Pulmonary artery endothelial cell (primary cell): ENCODE measurements around the gene CCDC157. TPM values are rescaled to one million over a fixed set of nuclear protein-coding genes. Genes with fewer than 3 reads are reported as not detected.

Experiments
- DNase-seq: peaks from one replicate; pipeline ENCODE4 v3.0.0-alpha.2; 2011; ENCODE audit warnings: low read depth, low spot score
- total RNA-seq: library from RNA; depleted of rRNA; stranded (reverse); fragments of >200 nt; gene quantifications from 2 replicates; pipeline ENCODE4 v1.2.3, GENCODE V29; 2014

The CCDC157 gene
- 1.3 and 1.6 TPM in 2 replicates for total RNA-seq

DNA sequence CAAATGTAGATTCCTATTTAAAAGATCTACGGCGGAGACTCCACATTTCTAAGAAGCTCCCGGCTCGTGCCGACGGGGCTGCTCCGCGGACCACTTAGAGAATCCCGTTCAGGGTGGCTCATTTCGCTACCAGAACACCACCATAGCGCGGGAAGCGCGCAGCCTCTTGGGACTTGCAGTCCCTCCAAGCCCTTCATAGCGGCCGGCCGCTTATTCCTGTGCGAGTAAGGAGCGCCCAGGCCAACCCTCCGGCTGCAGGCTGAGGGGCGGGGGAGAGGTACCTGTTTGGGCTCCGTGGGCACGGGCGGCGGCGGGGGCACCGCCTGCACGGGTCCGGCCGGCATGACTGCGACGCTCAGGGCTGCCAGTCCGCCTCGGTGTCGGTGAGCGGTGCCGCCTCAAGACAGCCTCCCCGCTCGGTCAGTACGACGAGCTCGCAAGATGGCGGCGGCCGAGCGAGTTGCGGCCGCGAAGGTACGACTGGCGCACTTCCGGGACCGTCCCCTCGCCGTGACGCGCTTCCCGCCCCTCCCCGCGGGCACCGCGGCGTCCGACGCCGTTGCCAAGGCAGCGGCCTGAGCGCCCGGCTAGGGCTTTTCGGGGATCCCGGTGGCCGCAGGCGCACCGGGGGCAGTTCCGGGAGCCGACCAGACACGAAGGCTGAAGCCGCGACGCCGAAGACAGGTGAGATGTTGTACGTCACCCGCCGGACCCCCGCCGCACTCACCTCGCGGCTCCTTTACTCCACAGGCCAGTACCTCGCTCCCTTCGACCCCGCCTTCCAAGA lies at the start of gene CCDC157, which contains the start of gene SF3A1:
CCDC157 (plus strand) TSS at position 559 of the 787 bp plus-strand sequence. CDS start 8,994 bp downstream, outside the sequence.
SF3A1 (minus strand) TSS at position 446 of the 787 bp plus-strand sequence; CDS start at position 344, 102 bp downstream.
- peak; percentile 83 for DNase-seq

DNA sequence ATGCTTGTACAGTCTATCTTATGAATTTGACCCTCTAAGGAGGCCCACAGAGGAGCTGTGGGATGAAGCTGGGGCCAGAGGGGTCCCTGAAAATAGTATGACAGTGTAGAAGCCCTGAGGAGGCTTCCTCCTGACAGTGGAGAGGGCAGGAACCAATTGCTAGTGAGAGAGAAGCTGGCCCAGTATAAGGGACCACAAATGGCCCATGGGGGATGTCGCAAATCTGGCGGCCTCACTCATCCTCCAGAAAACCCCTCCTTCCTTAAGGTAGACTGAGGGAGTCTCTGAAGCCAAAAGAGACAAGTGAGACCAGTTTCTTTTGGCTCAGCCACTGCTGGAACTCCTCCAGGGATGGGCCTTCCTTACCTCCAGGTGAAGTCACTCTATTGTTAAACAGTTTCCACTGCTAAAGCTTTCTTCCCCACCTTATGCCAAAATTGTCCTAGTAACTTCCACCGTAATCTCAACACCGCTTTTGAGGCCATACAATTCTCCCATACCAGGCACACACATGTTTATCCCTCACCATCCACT lies 49.7 kb upstream of the CCDC157 start:
- DNase-seq: no peak

DNA sequence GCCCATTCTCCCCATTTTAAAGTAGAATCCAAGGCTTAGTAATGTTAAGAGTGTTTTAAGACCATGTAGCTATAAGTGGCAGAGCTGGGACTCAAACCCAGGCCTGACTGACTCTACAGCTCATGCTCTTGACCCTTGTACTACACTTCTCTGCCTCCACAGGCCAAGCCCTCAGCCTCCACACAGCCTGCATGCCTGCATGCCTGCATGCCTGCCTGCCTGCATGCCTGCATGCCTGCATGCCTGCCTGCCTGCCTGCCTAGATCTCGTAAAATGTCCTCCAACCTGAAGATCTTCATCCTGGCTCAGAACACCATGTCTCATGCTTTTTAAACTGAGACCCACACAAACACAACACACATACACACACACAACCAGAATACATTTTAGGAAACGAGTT lies 48.7 kb upstream of the CCDC157 start:
- DNase-seq: no peak

DNA sequence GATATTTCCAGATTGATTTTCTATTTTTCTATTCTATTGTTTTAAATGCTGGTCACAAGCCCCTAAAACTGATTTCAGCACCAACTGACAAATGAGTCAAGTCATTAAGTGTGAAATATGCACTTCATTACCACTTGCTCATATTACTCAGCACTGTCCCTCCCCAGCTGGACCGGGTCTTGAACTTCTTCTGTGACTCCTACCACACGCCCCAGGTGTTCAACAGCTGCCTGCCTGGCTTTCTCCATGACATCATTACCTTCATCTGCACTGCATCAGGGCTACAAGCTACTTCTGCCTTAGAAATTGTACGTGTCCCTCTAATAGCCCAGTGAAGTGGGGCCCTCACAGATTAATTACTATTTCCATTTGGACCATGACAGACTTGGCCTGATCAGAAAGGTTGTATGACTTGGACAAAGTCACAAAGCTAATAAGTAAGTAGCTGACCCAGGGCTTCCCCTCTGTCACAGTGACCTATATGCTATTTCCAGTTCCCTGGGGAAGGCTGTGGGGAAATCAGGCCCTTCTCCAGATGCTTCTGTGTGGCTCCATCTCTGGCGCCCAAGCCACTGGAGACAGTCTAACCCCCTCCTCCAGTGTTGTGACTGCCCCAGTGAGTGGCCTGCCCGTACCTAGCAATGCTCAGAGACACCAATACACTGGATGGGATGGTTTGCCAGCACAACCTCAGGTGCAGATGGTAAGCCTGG lies 48.1 kb upstream of the CCDC157 start:
- DNase-seq: no peak

DNA sequence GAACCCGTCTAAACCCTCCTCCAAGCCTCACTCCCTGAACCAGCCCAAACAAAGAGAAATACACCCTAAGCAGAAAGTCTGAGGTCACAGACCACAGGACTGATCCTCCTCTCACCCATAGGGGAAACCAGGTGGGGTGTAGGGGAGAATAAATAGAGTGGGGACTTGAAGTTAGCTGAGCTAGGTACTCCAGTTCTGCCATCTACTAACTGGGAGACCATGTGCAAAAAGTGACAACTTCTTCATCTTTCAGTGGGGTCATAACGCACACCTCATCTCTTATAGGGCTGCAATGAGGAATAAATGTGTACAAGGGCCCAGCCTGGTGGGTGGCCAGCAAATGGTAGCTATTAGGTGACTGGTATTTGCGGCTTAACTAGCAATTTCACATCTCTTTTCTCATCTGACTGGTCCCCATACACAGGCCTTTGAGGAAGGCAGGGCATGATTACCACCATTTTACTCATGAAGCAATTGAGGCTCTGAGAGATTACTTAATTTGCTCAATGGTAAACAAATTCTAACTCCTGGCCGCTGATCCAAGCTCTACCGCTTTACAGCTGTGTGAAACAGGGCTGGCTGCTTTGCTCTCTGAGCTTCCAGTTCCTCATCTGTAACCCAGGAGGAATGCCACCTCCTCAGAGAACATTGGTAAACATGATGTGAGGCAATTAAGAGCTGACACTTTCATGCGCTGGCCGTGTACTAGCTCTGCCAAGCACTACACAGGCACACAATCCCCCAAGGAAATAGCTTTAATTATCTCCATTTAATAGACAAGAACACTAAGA lies 46.7 kb upstream of the CCDC157 start:
- DNase-seq: no peak

DNA sequence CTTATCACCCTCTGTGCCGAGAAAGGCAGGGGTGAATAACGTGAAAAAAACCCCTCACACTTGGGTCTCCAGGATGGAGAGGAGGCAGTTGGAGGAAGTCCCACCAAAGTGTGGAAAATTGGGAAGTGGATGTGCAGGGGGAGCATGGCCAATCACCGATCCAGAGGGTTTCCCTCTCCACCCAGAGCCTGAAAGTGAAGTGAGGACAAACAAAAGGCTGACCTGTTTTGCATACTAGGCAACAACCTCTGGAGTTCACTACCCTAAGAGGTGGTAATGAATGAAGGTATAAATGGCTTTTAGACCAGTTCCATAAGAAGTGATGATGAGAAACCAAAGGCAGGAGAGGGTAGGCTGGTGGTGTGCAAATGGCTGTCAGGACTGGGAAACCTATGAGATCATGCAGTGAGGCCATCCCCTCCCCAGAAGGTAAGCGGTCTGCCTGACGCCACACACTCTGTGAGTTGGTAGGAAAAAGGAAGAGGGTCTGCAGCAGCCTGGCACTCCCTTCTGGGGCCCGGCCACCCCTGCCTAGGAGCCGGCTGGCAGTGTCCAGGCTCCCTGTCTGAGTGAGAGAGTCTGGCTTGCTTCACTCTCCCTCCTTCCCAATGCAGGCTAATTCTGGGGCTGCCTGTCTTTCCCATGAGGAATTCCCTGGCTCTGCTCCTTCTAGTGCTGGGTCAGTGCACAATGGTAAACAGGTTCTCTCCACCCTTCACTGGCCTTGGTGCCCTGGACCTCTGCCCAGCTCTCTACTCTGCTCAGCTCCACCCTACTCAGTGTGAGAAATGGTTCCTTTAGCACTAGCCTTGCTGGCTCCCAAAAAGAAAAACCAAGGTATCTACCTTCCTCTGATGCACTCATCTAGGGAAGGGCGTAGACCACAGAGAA lies 45.7 kb upstream of the CCDC157 start:
- no peak for DNase-seq

DNA sequence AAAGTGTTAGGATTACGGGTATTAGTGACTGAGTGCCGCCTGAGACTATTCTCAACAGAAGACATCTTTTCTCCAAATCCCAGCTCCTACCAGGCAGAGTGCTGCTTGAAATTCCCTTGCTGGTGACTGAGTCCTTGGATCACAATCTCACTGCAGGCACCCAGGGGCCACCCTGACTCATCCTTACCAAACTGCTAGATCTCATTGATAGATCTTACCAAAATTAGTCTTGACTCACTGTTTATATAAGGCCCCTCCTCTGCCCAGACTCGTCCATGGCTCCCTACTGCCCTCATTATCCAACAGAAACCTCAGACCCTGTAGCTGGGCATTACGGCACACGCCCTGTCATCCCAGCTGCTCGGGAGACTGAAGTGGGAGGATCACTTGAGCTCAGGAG lies 44.8 kb upstream of the CCDC157 start:
- DNase-seq: no peak

DNA sequence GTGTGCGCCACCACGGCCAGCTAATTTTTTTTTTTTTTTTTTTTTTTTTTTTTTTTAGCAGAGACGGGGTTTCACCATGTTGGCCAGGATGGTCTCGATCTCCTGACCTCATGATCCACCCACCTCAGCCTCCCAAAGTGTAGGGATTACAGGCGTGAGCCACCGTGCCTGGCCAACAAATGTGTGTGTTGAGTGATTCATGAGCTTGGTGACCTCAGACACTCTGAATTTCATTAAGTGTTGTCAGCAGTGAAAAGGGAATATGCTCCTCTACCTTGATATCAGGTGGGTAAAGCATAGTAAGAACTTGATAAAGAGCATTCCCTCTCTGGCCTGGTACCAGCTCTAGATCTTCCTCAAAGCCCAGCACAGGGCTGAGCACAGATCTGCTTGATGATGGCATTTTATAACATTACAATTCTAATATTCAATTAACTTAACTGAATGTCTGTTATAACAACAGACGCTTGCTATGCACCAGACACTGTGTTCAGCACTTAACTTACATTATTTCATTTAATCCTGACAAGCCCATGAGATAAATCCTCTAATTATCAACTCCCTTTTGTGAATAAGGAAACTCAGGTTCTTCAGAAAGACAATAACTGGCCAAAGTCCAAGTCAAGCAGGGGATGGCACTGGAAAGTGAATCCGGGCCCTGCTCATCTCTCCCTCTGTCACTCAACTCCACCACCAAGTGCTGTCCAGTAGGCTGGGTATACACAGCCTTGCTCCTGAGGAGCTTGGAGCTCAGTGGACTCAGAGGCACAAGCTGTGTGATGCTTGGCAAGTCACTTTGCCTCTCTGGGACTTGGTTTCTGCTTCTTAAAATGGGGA lies 43.1 kb upstream of the CCDC157 start:
- no peak for DNase-seq

DNA sequence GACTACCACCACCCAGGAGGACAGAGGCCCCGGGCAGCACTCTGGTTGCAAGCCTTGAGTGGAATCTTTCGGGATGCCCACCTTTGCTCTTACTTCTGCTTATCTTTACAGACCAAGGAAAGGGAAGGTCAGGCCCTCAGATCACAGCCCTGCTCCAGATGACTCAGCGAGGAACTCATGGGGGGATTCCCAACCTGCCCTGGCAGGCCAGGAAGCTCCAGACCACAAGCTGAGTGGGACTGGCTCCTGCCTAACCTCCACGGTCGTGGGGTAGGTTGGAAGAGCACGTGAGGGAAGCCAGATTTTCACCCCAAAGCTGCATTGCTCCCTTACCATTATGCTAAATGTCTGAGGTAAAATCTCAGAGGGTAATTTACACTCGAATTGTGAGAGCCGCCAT lies 41.9 kb upstream of the CCDC157 start:
- no peak for DNase-seq

DNA sequence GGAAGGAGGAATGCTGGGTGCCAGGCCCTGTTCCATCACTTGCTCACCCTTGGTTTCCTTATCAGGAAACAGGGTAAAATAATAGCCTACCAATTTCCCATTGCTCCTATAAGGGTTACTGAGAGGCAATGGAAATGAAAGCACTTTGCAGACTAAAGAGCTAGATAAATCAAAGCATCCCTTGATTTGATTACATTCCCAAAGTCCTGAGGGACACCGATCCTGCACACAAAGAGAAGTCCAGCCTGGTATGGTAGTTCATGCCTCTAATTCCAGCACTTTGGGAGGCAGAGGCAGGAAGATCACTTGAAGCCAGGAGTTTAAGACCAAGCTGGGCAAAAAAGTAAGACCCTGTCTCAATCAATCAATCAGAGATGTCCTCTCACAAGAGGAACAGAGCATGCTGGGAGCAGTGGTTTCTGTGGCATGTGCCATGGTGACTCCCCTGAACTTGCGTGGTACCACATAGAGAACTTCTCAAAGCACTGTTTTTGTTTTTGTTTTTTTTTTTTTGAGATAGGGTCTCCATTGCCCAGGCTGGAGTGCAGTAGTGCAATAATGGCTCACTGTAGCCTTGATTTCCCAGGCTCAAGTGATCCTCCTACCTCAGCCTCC lies 40.7 kb upstream of the CCDC157 start:
- no peak for DNase-seq

DNA sequence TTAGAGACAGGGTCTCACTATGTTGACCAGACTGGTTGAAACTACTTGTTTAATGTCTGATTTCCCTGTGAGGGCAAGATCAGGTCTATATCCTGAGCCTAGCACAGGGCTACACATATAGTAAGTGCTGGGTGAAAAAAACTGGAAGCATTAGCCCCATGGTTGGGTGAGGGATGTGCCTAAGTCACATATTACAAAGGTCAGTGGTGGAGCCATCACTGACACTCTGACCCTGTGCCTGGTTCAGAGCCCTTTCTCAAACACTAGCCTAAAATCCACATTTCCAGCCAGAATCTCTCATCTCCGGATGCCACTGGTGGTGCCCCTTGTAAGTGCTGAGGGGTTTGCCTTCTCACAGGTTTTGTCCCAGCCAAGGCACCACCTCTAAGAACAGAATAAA lies 39.0 kb upstream of the CCDC157 start:
- no peak for DNase-seq

DNA sequence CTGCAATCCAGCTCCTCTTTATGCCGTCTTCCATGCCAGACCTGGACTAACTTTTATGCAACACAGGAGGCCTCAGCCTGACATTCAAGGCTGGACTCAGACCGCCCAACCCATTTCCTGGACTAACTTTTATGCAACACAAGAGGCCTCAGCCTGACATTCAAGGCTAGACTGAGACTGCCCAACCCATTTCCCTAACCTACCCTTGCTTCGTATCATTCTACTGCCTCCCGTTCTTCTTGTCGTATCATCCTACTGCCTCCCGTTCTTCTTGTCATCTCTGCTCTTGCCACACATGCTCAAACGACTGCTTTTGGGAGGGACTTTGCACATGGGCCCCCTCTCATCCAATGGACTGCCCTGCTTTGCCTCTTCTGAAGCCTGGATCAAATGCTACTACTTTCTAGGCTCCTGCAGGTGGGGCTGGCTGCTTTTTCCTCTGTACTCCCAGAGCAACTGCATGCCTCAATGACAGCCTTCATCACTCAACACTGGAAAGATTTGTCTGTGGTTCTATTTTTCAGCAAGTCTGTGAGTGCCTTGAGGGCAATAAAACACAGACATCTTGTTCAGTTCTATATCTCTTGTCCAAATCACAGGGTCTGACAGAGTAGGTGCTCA lies 37.9 kb upstream of the CCDC157 start:
- no peak for DNase-seq

DNA sequence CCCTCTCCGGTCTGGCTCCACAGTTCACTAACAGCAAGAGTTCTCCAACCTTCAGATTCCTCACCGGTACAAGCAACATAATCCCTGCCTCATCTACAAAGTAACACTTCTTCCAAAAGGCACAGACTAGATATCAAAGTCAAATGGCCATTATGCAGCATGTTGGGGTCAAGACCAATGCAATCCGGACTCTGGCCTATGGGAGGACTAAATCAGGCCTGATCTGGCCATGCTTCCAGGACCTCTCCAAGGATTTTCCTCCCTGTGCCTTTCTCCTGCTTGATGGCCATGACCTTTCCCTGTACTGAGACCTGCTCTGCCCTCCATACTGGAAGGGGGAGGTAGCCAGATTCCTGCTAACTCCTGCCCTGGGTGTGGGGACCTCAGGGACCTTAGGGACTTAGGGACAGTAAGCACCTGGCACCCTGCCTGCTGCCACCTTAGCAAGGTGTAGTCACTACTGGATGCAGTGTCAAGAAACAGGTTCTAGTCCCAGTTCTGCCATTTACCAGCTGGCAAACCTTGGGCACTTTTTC lies 36.7 kb upstream of the CCDC157 start:
- no peak for DNase-seq

DNA sequence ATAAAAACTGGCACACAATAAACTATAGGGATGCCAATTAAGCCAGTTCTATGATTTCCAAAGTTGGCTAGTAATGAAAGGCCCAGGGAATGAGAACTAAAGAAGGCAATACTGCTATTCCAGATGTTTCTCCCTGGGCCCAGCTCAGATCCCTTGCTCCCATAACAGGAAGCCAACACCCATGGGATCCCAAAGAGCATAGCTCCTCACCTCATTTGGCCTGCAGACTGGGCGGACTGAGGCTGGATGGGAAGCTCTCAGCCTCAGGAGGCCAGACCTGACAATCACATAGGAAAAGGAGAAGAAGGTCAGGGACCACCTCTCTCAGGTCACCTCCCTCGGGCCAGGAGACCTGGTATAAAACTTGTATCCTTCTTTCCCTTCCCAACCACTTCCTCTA lies 35.3 kb upstream of the CCDC157 start:
- no peak for DNase-seq

DNA sequence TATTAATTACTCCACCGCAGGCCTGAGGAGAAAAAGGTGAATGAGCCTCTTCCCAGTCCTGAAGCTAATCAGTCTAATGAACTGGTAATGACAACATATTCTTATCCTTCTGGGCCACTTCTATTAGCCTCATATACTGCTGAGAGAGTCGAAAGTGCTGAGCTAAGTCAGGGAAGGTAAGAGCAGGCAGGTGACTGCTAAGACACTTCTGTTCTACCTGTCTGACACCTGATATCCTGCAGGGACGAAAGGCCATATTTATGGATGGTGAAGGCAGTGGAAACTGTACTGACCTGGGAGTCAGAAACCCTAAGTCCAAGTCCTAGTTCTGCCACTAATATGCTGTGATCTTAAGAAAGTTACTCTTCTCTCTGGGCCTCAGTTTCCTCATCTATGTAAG lies 33.6 kb upstream of the CCDC157 start:
- no peak for DNase-seq

DNA sequence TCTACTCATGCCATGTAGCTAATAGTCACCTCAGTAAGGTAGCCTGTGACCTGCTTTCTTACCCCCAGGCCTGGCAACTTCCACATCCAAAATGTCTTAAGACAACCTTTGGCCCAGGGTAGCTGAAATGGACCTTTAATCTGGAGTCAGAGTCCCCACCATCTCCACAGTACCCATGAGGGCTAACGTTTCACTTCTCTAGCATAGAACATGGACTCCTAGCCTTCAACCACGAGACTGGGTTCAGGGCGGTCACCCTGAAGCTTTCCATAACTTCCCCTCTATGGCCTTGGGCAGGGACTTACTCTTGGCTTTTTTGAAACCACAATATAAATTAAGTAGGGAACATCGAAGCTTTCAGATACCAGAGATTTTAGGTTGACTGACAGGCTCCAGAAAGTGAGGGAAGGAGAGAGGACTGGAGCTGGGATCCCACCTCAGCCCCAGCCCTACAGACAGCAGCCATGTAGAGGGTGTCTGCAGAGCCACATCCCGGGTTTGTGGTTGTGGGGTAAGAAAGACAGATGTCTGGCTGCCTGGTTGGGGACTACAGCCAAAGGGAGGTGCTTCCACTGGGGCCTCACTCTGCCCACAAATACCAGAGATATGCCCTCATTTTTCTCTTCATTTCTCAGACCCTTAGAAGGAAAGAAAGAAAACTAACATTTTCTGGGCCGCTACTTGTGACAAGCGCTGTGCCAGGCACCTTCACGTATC lies 32.6 kb upstream of the CCDC157 start:
- no peak for DNase-seq

DNA sequence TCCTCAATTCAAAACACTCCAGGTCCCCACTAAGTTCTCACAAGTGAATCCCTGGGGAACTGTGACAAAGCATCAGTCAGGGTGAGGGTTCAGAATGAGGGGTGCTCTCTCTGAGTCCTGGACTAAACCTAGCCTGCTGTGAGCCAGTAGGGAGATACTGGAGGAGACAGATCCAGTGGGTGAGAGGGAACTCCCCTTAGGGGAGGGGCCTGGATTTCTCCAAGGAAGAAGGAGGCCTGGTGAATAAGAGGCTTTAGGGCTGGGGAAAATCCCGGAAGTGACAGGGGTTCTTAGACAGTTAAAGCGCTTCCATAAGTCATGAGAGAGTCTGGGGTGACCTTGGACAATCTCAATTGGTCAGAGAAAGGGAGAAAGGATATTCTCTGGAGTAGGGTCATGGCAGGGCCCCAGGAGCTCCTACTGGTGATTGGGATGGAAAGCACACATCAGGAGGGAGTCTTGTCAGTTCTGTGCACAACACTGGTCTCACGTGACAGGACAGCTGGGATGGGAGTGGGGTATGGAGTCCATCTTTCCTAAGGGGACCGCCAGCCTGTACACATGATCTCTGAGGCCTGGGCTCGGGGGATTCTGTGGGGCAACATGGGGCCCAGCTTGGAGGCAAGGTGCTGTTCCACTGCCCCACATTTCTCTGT lies 31.6 kb upstream of the CCDC157 start:
- no peak for DNase-seq
